ENCODE data around the gene PARD3B. TPM values are rescaled to one million over a fixed set of nuclear protein-coding genes. Genes with fewer than 3 reads are reported as not detected.

The PARD3B gene
- total and polyA plus RNA-seq, 3 donors from 2014 or later = 14.6 to 36.8 (median 29.6) TPM

DNA sequence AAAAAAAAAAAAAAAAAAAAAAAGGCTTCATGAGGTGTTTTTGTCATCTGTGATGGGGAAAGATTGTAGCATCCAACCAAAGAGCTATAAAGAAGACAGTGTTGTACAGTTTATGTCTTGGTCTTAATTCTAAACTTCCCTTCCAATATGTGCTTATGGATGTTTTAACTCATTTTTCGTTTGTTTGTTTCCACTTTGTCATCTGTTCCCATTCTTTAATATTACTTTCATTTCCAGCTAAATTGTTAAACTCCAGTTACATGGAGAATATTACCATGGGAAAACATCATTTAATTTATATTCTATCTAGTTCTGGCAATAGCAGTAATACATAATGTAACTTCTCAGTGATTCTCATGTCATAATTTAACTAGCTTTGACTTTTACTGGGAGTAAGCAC lies 792.9 kb downstream of the PARD3B start:
- intact Hi-C loops (cut with DNase I; ENCODE audit: low total_unique reads) = no loop called here
- TF ChIP-seq, protein P1, sequence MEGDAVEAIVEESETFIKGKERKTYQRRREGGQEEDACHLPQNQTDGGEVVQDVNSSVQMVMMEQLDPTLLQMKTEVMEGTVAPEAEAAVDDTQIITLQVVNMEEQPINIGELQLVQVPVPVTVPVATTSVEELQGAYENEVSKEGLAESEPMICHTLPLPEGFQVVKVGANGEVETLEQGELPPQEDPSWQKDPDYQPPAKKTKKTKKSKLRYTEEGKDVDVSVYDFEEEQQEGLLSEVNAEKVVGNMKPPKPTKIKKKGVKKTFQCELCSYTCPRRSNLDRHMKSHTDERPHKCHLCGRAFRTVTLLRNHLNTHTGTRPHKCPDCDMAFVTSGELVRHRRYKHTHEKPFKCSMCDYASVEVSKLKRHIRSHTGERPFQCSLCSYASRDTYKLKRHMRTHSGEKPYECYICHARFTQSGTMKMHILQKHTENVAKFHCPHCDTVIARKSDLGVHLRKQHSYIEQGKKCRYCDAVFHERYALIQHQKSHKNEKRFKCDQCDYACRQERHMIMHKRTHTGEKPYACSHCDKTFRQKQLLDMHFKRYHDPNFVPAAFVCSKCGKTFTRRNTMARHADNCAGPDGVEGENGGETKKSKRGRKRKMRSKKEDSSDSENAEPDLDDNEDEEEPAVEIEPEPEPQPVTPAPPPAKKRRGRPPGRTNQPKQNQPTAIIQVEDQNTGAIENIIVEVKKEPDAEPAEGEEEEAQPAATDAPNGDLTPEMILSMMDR (IDR thresholded peaks at IDR 0.05) = no peak
- H3K4me1 ChIP-seq = no peaks in the 10 kb centered on the region
- no peaks in the 10 kb centered on the region for H3K36me3 ChIP-seq (ENCODE audit: low read depth, missing control alignments)
- WGBS, 2 donors = 90 to 93% methylated on average over 1 of the region's 1 CpG
- DNase-seq = no peak
- H3K27ac ChIP-seq = no peak overlapping the region
- H3K9me3 ChIP-seq = no peaks in the 10 kb centered on the region
- H3K4me3 ChIP-seq = no peak overlapping the region
- no peaks in the 10 kb centered on the region for H3K27me3 ChIP-seq

DNA sequence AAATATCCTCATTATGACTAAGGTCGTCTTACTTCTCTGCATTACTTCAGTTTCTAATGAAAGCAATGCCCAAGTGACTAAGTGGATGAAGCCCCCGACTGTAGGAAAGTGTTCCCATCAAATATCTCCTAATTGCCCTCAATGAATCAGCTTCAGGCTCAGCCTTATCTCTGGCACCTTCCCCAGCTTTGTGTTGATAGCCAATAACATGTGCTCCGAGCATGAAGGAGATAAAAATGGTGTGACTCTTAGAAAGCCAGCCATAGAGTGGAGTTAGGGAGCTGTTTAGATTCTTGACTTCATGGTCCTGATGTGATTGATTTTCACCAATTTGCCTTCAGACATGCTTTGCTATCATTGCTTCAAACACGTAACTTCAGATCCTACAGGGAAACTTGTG lies 797.8 kb downstream of the PARD3B start:
- no peaks in the 10 kb centered on the region for H3K27me3 ChIP-seq
- H3K36me3 ChIP-seq (ENCODE audit: low read depth, missing control alignments) = no peaks in the 10 kb centered on the region
- no peaks in the 10 kb centered on the region for H3K4me1 ChIP-seq
- no peaks in the 10 kb centered on the region for H3K9me3 ChIP-seq
- intact Hi-C loops (cut with DNase I; ENCODE audit: low total_unique reads) = no loop called here
- H3K4me3 ChIP-seq = no peak overlapping the region
- no peak overlapping the region for H3K27ac ChIP-seq
- no peak for DNase-seq
- TF ChIP-seq, protein P1 (IDR thresholded peaks at IDR 0.05) = no peak
- TF ChIP-seq POLR2A (IDR thresholded peaks at IDR 0.05) = no peak
- 72 to 80% methylated on average over 4 of the region's 4 CpGs for WGBS, 2 donors

DNA sequence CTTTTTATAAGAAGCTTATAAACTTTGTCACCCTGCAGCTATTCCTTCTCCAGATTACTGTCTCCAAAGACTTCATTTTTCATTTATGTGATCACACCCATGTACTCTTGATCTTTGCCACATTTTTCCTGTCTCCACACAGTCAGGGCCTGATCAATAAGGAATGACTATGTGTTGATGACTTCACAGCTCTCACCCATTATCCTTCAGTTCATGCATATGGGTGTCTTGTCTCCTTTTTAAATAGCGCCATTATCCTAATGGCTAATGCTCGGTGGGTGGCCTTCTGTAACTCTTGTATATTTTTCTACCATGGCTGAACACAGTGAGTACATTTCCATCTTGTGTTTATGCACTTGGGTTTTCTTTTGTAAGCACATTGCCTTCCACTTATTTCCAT lies 801.4 kb downstream of the PARD3B start:
- H3K27me3 ChIP-seq = no peaks in the 10 kb centered on the region
- TF ChIP-seq, protein P1 (IDR thresholded peaks at IDR 0.05) = no peak
- TF ChIP-seq POLR2A (IDR thresholded peaks at IDR 0.05) = no peak
- WGBS, 2 donors = 88 to 93% methylated on average over 2 of the region's 2 CpGs
- no peak for DNase-seq
- no peaks in the 10 kb centered on the region for H3K36me3 ChIP-seq (ENCODE audit: low read depth, missing control alignments)
- intact Hi-C loops (cut with DNase I; ENCODE audit: low total_unique reads) = no loop called here
- no peak overlapping the region for H3K4me3 ChIP-seq
- H3K27ac ChIP-seq = no peak overlapping the region
- no peaks in the 10 kb centered on the region for H3K9me3 ChIP-seq
- H3K4me1 ChIP-seq = no peaks in the 10 kb centered on the region

DNA sequence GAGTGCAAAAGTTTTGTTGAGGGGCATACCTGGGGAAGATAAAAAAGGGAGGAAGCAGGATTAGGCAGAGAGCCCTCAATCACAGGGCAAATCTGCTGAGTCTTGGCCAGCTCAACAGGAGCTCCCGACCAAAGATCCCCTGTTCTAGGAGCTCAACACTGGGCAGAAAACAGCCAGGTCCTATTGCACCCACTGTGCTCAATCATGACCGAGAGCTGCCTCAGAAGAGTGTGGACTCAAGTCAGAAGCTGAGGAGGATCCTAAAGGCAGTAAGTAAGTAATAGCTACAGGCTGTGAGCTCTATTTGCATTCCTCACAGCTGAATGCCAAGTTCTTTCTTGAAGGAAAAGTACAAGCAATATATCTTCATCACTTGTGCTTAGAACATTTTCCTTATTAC lies 802.6 kb downstream of the PARD3B start:
- intact Hi-C loops (cut with DNase I; ENCODE audit: low total_unique reads) = no loop called here
- WGBS, 2 donors = 69 to 73% methylated on average over 2 of the region's 2 CpGs
- TF ChIP-seq, protein P1 (IDR thresholded peaks at IDR 0.05) = no peak
- no peak for TF ChIP-seq POLR2A (IDR thresholded peaks at IDR 0.05)

DNA sequence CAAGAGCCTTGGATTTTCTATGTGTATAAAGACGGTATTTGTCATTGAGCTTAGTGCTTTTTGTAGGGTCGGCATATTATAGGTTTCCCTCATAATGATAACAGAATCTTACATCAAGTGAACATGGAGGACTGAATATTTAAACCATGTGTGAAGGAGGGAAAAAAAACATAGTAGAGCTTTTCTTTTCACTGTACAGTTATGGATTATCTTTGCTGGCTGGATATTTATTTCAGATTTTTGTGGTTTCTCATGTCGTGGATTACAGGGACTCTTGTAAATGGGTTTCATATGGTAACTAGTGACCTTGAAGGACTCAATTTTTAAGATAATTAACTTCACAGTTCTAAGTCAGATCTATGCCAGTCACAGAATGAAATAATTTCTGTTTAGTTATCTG lies 806.8 kb downstream of the PARD3B start:
- no peaks in the 10 kb centered on the region for H3K27me3 ChIP-seq
- H3K27ac ChIP-seq = no peak overlapping the region
- 79 to 85% methylated on average over 3 of the region's 3 CpGs for WGBS, 2 donors
- H3K4me3 ChIP-seq = no peak overlapping the region
- no peaks in the 10 kb centered on the region for H3K4me1 ChIP-seq
- intact Hi-C loops (cut with DNase I; ENCODE audit: low total_unique reads) = no loop called here
- no peak for DNase-seq
- no peaks in the 10 kb centered on the region for H3K9me3 ChIP-seq
- no peaks in the 10 kb centered on the region for H3K36me3 ChIP-seq (ENCODE audit: low read depth, missing control alignments)
- no peak for TF ChIP-seq POLR2A (IDR thresholded peaks at IDR 0.05)
- TF ChIP-seq, protein P1 (IDR thresholded peaks at IDR 0.05) = no peak

More for the DNA sequence above, 802.6 kb downstream of the PARD3B start:
- no peaks in the 10 kb centered on the region for H3K27me3 ChIP-seq
- no peaks in the 10 kb centered on the region for H3K9me3 ChIP-seq
- no peak overlapping the region for H3K4me3 ChIP-seq
- no peaks in the 10 kb centered on the region for H3K36me3 ChIP-seq (ENCODE audit: low read depth, missing control alignments)
- no peak overlapping the region for H3K27ac ChIP-seq
- no peak for DNase-seq
- H3K4me1 ChIP-seq = no peaks in the 10 kb centered on the region
